H1 (cell line): ENCODE measurements around the gene NR3C2. TPM values are rescaled to one million over a fixed set of nuclear protein-coding genes. Genes with fewer than 3 reads are reported as not detected.

ENCODE experiments used
- CTCF ChIA-PET: fragments of 300-600 bp; sonication (Branson Sonifier 250); formaldehyde crosslinking; loops from one replicate; lab custom pipeline; 2021; ENCODE audit not compliant: partially characterized antibody; lab: Charles Lee
- POLR2A ChIA-PET: fragments of 300-600 bp; sonication (Branson Sonifier 250); formaldehyde crosslinking; loops from one replicate; lab custom pipeline; 2021; ENCODE audit warnings: inconsistent platforms; ENCODE audit not compliant: partially characterized antibody; lab: Charles Lee
- DNase-seq, 2 experiments: peaks; one replicate each; pipeline versions ENCODE4 v3.0.0 to v3.0.0-alpha.2; 2010 to 2022; ENCODE audit warnings: low spot score in 2 of 2, low read depth in 1 of 2, mixed read lengths in 1 of 2
- FAIRE-seq: peaks from 2 replicates; lab custom pipeline; 2011; peaks lifted over from hg19 to GRCh38; lab: Jason Lieb, UNC
- H2AFZ ChIP-seq: 2 replicates; pipeline ENCODE4 v1.8.1; 2012; ENCODE audit warnings: low read length, inconsistent platforms
- H2AK5ac ChIP-seq: 2 replicates; pipeline ENCODE4 v1.6.1; 2013; ENCODE audit warnings: low read depth, low read length
- H2BK120ac ChIP-seq: replicated peaks from 2 replicates; pipeline ENCODE3; 2013; ENCODE audit warnings: low read depth, low read length, inconsistent platforms
- H2BK12ac ChIP-seq: 2 replicates; pipeline ENCODE4 v1.6.1; 2013; ENCODE audit warnings: low read depth, low read length
- H2BK15ac ChIP-seq: 2 replicates; pipeline ENCODE4 v1.6.1; 2013; ENCODE audit warnings: low read length
- H2BK20ac ChIP-seq: 2 replicates; pipeline ENCODE4 v1.6.1; 2013; ENCODE audit warnings: low read length
- H2BK5ac ChIP-seq: 2 replicates; pipeline ENCODE4 v1.6.1; 2013; ENCODE audit warnings: low read depth, low read length
- H3K14ac ChIP-seq: 2 replicates; pipeline ENCODE4 v1.6.1; 2013; ENCODE audit warnings: inconsistent platforms; ENCODE audit not compliant: insufficient read length
- H3K18ac ChIP-seq: 2 replicates; pipeline ENCODE4 v1.6.1; 2013; ENCODE audit warnings: low read length; ENCODE audit errors: extremely low read depth
- H3K23ac ChIP-seq: 2 replicates; pipeline ENCODE4 v1.6.1; 2013; ENCODE audit warnings: inconsistent platforms; ENCODE audit not compliant: insufficient read length
- H3K23me2 ChIP-seq: 2 replicates; pipeline ENCODE4 v1.6.1; 2013; ENCODE audit warnings: low read depth, low read length
- H3K27ac ChIP-seq: 2 replicates; pipeline ENCODE4 v1.6.1; 2011; ENCODE audit warnings: low read depth, low read length, inconsistent platforms
- H3K27me3 ChIP-seq, 4 experiments: replicated peaks in 1 of 4; 1 replicate in 1 of 4; 2 replicates in 3 of 4; pipeline versions ENCODE4 v1.6.1 to v1.8.1; 2011 to 2013; ENCODE audit warnings: low read length in 3 of 4, mild to moderate bottlenecking in 3 of 4, inconsistent platforms in 2 of 4, mixed read lengths in 2 of 4, moderate library complexity in 1 of 4; ENCODE audit not compliant: control insufficient read depth in 3 of 4, insufficient read depth in 3 of 4; ENCODE audit errors: extremely low read depth in 1 of 4
- H3K36me3 ChIP-seq, 4 experiments: 2 replicates each; pipeline versions ENCODE4 v1.6.1 to v1.8.1; 2011 to 2013; ENCODE audit warnings: mild to moderate bottlenecking in 4 of 4, low read length in 3 of 4, moderate library complexity in 2 of 4, control low read depth in 1 of 4, inconsistent platforms in 1 of 4; ENCODE audit not compliant: insufficient read depth in 4 of 4, control insufficient read depth in 2 of 4
- H3K4ac ChIP-seq: replicated peaks from 2 replicates; pipeline ENCODE3; 2013; ENCODE audit warnings: low read length, low read depth, mixed read lengths, inconsistent platforms; ENCODE audit not compliant: insufficient read length
- H3K4me1 ChIP-seq, 4 experiments: replicated peaks in 1 of 4; 1 replicate in 1 of 4; 2 replicates in 3 of 4; pipeline versions ENCODE4 v1.6.1 to v1.8.1; 2011 to 2013; ENCODE audit warnings: low read length in 3 of 4, inconsistent platforms in 2 of 4, mixed read lengths in 1 of 4; ENCODE audit not compliant: insufficient read depth in 4 of 4, control insufficient read depth in 3 of 4
- H3K4me2 ChIP-seq, 2 experiments: 2 replicates each; pipeline versions ENCODE4 v1.6.1 to v1.8.1; 2011 to 2013; ENCODE audit warnings: low read depth in 2 of 2, low read length in 2 of 2, control low read depth in 1 of 2, inconsistent platforms in 1 of 2, mild to moderate bottlenecking in 1 of 2; ENCODE audit not compliant: insufficient read depth in 1 of 2
- H3K4me3 ChIP-seq, 4 experiments: fragments of 200-600, 300-600 bp in 1 of 4; sonication (generic), shearing (Covaris generic), sonication (Bioruptor Twin) in 1 of 4; 2 replicates each; pipeline versions ENCODE4 v1.5.1 to v1.8.1; 2011 to 2016; ENCODE audit warnings: low read length in 4 of 4, low read depth in 3 of 4, control low read depth in 2 of 4, inconsistent platforms in 2 of 4, mild to moderate bottlenecking in 2 of 4, mixed read lengths in 1 of 4, moderate library complexity in 1 of 4; ENCODE audit not compliant: insufficient read depth in 2 of 4; ENCODE audit errors: extremely low read depth in 1 of 4
- H3K56ac ChIP-seq: replicated peaks from 2 replicates; pipeline ENCODE3; 2013; ENCODE audit warnings: low read depth, mild to moderate bottlenecking, mixed read lengths, low read length, inconsistent platforms; ENCODE audit not compliant: insufficient read length
- H3K79me1 ChIP-seq: 2 replicates; pipeline ENCODE4 v1.6.1; 2013; ENCODE audit warnings: low read depth, low read length, control low read depth
- H3K79me2 ChIP-seq, 2 experiments: 2 replicates each; pipeline versions ENCODE4 v1.6.1 to v1.8.1; 2012 to 2013; ENCODE audit warnings: low read length in 2 of 2, mild to moderate bottlenecking in 2 of 2, inconsistent platforms in 1 of 2; ENCODE audit not compliant: insufficient read depth in 2 of 2, control insufficient read depth in 1 of 2
- H3K9ac ChIP-seq, 4 experiments: replicated peaks in 1 of 4; 1 replicate in 1 of 4; 2 replicates in 3 of 4; pipeline versions ENCODE4 v1.6.1 to v1.8.1; 2011 to 2013; ENCODE audit warnings: low read depth in 3 of 4, low read length in 3 of 4, control low read depth in 2 of 4, mild to moderate bottlenecking in 2 of 4, moderate library complexity in 2 of 4, inconsistent platforms in 1 of 4; ENCODE audit errors: extremely low read depth in 1 of 4
- H3K9me3 ChIP-seq, 2 experiments: 2 replicates each; pipeline versions ENCODE4 v1.6.1 to v1.8.1; 2012 to 2013; ENCODE audit warnings: mild to moderate bottlenecking in 2 of 2, moderate library complexity in 2 of 2, control low read depth in 1 of 2, inconsistent platforms in 1 of 2, low read depth in 1 of 2, low read length in 1 of 2, mixed read lengths in 1 of 2; ENCODE audit not compliant: insufficient read depth in 2 of 2
- H4K20me1 ChIP-seq, 2 experiments: replicated peaks in 1 of 2; 2 replicates each; pipeline versions ENCODE3 to v1.8.1; 2011 to 2013; ENCODE audit warnings: inconsistent platforms in 2 of 2, low read length in 2 of 2, mild to moderate bottlenecking in 1 of 2; ENCODE audit not compliant: insufficient read depth in 2 of 2, control insufficient read depth in 1 of 2
- H4K5ac ChIP-seq: 2 replicates; pipeline ENCODE4 v1.6.1; 2013; ENCODE audit warnings: low read length, low read depth, mixed read lengths, inconsistent platforms; ENCODE audit not compliant: insufficient read length
- H4K8ac ChIP-seq: 2 replicates; pipeline ENCODE4 v1.8.0; 2013; ENCODE audit warnings: mild to moderate bottlenecking, moderate library complexity, low read length, inconsistent platforms; ENCODE audit not compliant: insufficient read depth; ENCODE audit errors: extremely low read depth
- H4K91ac ChIP-seq: replicated peaks from 2 replicates; pipeline ENCODE3; 2013; ENCODE audit warnings: low read length, mixed read lengths, inconsistent platforms; ENCODE audit not compliant: insufficient read length
- CBX8 ChIP-seq: fragments of 300-800, 300-1000 bp; sonication (generic); IDR thresholded peaks from 2 replicates; pipeline ENCODE4 v1.7.1; 2016; ENCODE audit warnings: low read depth, low read length, borderline replicate concordance
- HDAC2 ChIP-seq, 2 experiments: fragments of 300-600 bp in 1 of 2; sonication (generic) in 1 of 2; IDR thresholded peaks; 2 replicates each; pipeline ENCODE4 v1.6.1; 2011 to 2012; ENCODE audit warnings: low read depth in 2 of 2, low read length in 2 of 2, mild to moderate bottlenecking in 2 of 2, moderate library complexity in 2 of 2, borderline replicate concordance in 1 of 2, inconsistent platforms in 1 of 2
- JUND ChIP-seq: IDR thresholded peaks from 2 replicates; pipeline ENCODE4 v1.6.1; 2011; ENCODE audit warnings: mild to moderate bottlenecking, improper control_type of control experiment, low read length
- KDM1A ChIP-seq: fragments of 200-600, 300-600 bp; sonication (generic); IDR thresholded peaks from 2 replicates; pipeline ENCODE4 v1.7.1; 2016; ENCODE audit warnings: mild to moderate bottlenecking, low read length, borderline replicate concordance
- KDM5A ChIP-seq: fragments of 200-600 bp; IDR thresholded peaks from 2 replicates; pipeline ENCODE4 v1.7.1; 2012; ENCODE audit warnings: mild to moderate bottlenecking, low read length, inconsistent platforms, mixed read lengths
- POLR2AphosphoS5 ChIP-seq: IDR thresholded peaks from 2 replicates; pipeline ENCODE4 v1.6.1; 2011; ENCODE audit warnings: low read depth, low read length
- RAD21 ChIP-seq, 2 experiments: IDR thresholded peaks in 1 of 2; conservative IDR thresholded peaks in 1 of 2; 2 replicates each; pipeline ENCODE4 v1.6.1; 2011; ENCODE audit warnings: low read depth in 2 of 2, low read length in 2 of 2, improper control_type of control experiment in 1 of 2, inconsistent platforms in 1 of 2, mild to moderate bottlenecking in 1 of 2, moderate library complexity in 1 of 2
- RFX5 ChIP-seq: IDR thresholded peaks from 2 replicates; pipeline ENCODE4 v1.6.1; 2011; ENCODE audit warnings: low read depth, low read length, improper control_type of control experiment, borderline replicate concordance
- RXRA ChIP-seq: IDR thresholded peaks from 2 replicates; pipeline ENCODE4 v1.6.1; 2011; ENCODE audit warnings: low read depth, mild to moderate bottlenecking, low read length, moderate library complexity; ENCODE audit not compliant: insufficient read depth
- SIRT6 ChIP-seq: IDR thresholded peaks from one replicate; pipeline ENCODE4 v1.7.1; 2012; ENCODE audit warnings: low read length, inconsistent platforms
- SP2 ChIP-seq: IDR thresholded peaks from 2 replicates; pipeline ENCODE4 v1.6.1; 2012; ENCODE audit warnings: mild to moderate bottlenecking, low read length, inconsistent platforms
- TAF1 ChIP-seq: IDR thresholded peaks from 2 replicates; pipeline ENCODE4 v1.6.1; 2011; ENCODE audit warnings: mild to moderate bottlenecking, low read depth, low read length
- TBP ChIP-seq: IDR thresholded peaks from 2 replicates; pipeline ENCODE4 v1.6.1; 2011; ENCODE audit warnings: low read depth, low read length, improper control_type of control experiment
- WGBS, 2 experiments: shearing (Covaris generic) in 1 of 2; methylation state at CpG; one replicate each; pipeline versions ENCODE4 v1.1.6 to v1.1.7; 2013 to 2015; ENCODE audit warnings: low lambda C conversion rate in 2 of 2, mixed read lengths in 2 of 2, inconsistent platforms in 1 of 2, low coverage in 1 of 2, missing lambda C conversion rate in 1 of 2; ENCODE audit not compliant: insufficient replicate concordance in 2 of 2, insufficient coverage in 1 of 2, insufficient read length in 1 of 2; ENCODE audit errors: extremely low coverage in 1 of 2, missing lambda C conversion rate in 1 of 2; 5-methylcytosine and 5-hydroxymethylcytosine counted together
- polyA plus RNA-seq, 7 experiments: library from polyadenylated mRNA; depleted of rRNA in 3 of 7; stranded (reverse) in 5 of 7; unstranded in 2 of 7; fragments of >200 nt in 5 of 7; fragments of 200-250 nt in 2 of 7; gene quantifications; 1 replicate in 5 of 7; 2 replicates in 1 of 7; 4 replicates in 1 of 7; pipeline versions ENCODE4 v1.2.1 to v1.2.3, GENCODE V29; 2011 to 2013; ENCODE audit warnings: missing spikeins in 2 of 7, mixed read lengths in 2 of 7
- total RNA-seq: library from RNA; stranded (reverse); fragmentation: NEBNext Ultra II Directional; extraction: Animal tissue kit (Norgen Biotek cat#: 25700); gene quantifications from 2 replicates; pipeline ENCODE4 v1.2.1, GENCODE V29; 2021
- TF ChIP-seq, protein P1 (sequence below): IDR thresholded peaks from 2 replicates; pipeline ENCODE4 v1.6.1; 2011; ENCODE audit warnings: low read depth, mild to moderate bottlenecking, low read length; ENCODE audit not compliant: insufficient read depth

NR3C2 gene
- total and polyA plus RNA-seq, 2 of the 8 experiments (the other 6 are each of a cell fraction or from before 2014, with no cell fraction given): 0.80 to 3.9 TPM

DNA sequence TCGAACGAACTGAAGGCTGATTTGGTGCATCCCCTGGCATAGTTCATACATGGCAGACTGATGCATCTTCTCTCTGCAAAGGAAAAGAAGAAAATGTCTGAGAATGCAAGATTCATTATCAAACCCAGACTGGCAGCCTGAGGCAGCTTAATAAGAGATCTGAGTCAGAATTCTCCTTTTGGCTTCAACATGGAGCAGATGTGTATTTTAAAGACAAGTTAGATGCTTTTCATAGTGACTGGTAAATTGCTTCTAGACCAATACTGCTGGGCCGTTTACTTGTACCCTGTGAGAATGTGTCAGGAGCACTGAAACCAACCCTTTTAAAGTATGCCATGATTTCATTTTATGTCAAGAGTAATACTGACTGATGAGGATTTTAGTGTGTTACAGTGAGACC, 322.0 kb downstream of the NR3C2 start:
- WGBS, 2 experiments: 84% methylated on average over 3 of the region's 3 CpGs; no CpG with 5 or more reads in 1 of the 2 experiments
- FAIRE-seq: no peak
- TF ChIP-seq SP2: no peak
- no peak for TF ChIP-seq KDM1A
- no peak for TF ChIP-seq TAF1
- TF ChIP-seq, protein P1, sequence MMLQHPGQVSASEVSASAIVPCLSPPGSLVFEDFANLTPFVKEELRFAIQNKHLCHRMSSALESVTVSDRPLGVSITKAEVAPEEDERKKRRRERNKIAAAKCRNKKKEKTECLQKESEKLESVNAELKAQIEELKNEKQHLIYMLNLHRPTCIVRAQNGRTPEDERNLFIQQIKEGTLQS: no peak
- no peak for TF ChIP-seq KDM5A
- no peak for TF ChIP-seq CBX8
- TF ChIP-seq JUND: no peak
- no peak for TF ChIP-seq RAD21 (IDR thresholded peaks at IDR 0.05 in 1 of 2, conservative IDR thresholded peaks at IDR 0.05 in 1 of 2; ENCODE audit: low read depth in 2 of 2, low read length in 2 of 2)
- TF ChIP-seq HDAC2 (IDR thresholded peaks at IDR 0.05; ENCODE audit: borderline replicate concordance in 1 of 2, low read depth in 2 of 2, low read length in 2 of 2): no peak
- TF ChIP-seq RXRA: no peak
- TF ChIP-seq SIRT6: no peak
- no peak for TF ChIP-seq TBP
- no peak for TF ChIP-seq POLR2AphosphoS5
- TF ChIP-seq RFX5: no peak

More for the DNA sequence above, 322.0 kb downstream of the NR3C2 start:
- no peak overlapping the region for H4K5ac ChIP-seq
- H3K18ac ChIP-seq: no peak overlapping the region
- ChIA-PET POLR2A (no interaction called here), CTCF (no interaction called here)
- no peak overlapping the region for H3K4me2 ChIP-seq
- no peaks in the 10 kb centered on the region for H3K23me2 ChIP-seq
- H3K4ac ChIP-seq: no peak overlapping the region
- no peak overlapping the region for H3K4me3 ChIP-seq
- DNase-seq: no peak
- H4K20me1 ChIP-seq: no peaks in the 10 kb centered on the region
- no peak overlapping the region for H3K56ac ChIP-seq
- no peaks in the 10 kb centered on the region for H3K27me3 ChIP-seq
- no peak overlapping the region for H2BK5ac ChIP-seq
- H3K23ac ChIP-seq: no peak overlapping the region
- H3K9ac ChIP-seq: no peak overlapping the region
- no peak overlapping the region for H3K14ac ChIP-seq
- no peak overlapping the region for H4K8ac ChIP-seq
- no peak overlapping the region for H2BK20ac ChIP-seq
- H2AK5ac ChIP-seq: no peak overlapping the region
- H4K91ac ChIP-seq: no peak overlapping the region
- H2AFZ ChIP-seq: no peak overlapping the region
- H3K36me3 ChIP-seq: no peaks in the 10 kb centered on the region
- H3K9me3 ChIP-seq: peaks cover 10 to 11% of the 10 kb centered on the region in 2 experiments; a peak in 2 of 4 replicates
- H3K79me1 ChIP-seq: no peaks in the 10 kb centered on the region
- no peak overlapping the region for H2BK12ac ChIP-seq
- H3K27ac ChIP-seq: no peak overlapping the region
- H2BK15ac ChIP-seq: no peak overlapping the region
- no peak overlapping the region for H2BK120ac ChIP-seq
- peaks cover 0 to 8% (median 0%) of the 10 kb centered on the region in 4 experiments; a peak in 2 of 7 replicates for H3K4me1 ChIP-seq
- no peaks in the 10 kb centered on the region for H3K79me2 ChIP-seq
